COLO668 (cell line): ENCODE measurements around the gene PFN4.
"Not testable (repeated sequence)": the region's sequence is repeated elsewhere in the genome, so short reads cannot be mapped to it uniquely, and the experiment has no call there.

Experiments used
- DNase-seq: peaks from one replicate; lab custom pipeline; 2025; ENCODE audit not compliant: unreplicated experiment; lab: John Stamatoyannopoulos, UW

The PFN4 gene

GRCh38 chr2:24115057-24115456 lies 8.1 kb downstream of the PFN4 start:
- DNase-seq, result no peak

- DNase-seq, result no peak
Observed at GRCh38 chr2:24111407-24111901, 11.7 kb downstream of the PFN4 start.

DNA sequence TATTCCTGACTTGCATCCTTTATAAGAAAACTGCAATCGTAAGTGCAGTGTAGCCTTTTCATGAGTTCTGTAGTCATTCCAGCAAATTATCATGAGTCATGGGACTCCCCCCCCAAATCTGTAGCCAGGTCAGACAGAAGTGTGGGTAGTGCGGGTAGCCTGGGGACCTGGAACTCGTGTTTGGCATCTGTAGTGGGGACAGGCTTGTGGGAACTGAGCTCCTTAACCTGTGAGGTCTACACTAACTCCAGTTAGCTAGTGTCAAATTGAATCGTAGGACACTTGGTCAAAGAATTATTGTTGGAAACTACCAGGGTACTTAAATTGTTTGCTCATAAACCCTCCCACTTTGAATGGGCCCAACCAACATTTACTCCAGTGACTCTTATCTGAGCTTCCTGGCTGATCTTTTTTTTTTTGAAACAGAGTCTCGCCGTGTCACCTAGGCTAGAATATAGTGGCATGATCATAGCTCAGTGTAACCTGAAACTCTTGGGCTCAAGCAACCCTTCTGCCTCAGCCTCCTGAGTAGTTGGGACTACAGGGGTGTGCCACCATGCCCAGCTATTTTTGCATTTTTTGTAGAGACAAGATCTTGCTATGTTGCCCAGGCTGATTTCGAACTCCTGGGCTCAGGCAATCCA lies 12.4 kb downstream of the PFN4 start:
- no peak for DNase-seq

- not testable (repeated sequence) for DNase-seq
Observed at GRCh38 chr2:24109431-24109830, 13.7 kb downstream of the PFN4 start.

DNA sequence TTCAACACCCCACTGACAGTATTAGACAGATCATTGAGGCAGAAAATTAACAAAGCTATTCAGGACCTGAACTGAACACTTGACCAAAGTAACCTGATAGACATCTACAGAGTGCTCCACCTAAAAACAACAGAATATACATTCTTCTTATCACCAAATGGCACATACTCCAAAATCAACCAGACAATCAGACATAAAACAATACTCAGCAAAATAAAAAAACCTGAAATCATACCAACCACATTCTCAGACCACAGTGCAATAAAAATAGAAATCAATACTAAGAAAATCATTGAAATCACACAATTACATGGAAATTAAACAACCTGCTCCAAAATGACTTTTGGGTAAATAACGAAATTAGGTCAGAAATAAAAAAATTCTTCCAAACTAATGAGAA lies 15.8 kb downstream of the PFN4 start:
- no peak for DNase-seq

- no peak for DNase-seq
Observed at GRCh38 chr2:24106786-24107185, 16.3 kb downstream of the PFN4 start.

GRCh38 chr2:24105816-24106215 lies 17.3 kb downstream of the PFN4 start:
- DNase-seq, result no peak

DNA sequence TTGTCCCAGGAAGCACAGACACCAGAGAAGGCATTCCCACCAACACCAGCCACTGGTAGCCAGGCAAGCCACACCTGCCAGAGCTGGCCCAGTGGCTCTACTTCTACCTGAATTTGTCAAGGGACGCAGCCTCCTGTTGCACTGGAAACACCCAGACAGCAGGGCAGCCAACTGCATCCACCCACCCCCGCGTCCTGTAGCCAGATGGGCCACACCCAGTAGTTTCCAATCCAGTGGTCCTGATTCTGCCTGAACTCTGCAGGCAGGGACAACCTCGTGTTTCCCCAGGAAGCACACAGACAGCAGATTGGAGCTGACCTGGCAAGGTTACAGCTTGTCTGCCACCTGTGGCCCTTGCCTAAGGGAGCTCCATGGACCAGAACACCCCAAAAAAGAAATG lies 18.2 kb downstream of the PFN4 start:
- DNase-seq, result no peak

DNA sequence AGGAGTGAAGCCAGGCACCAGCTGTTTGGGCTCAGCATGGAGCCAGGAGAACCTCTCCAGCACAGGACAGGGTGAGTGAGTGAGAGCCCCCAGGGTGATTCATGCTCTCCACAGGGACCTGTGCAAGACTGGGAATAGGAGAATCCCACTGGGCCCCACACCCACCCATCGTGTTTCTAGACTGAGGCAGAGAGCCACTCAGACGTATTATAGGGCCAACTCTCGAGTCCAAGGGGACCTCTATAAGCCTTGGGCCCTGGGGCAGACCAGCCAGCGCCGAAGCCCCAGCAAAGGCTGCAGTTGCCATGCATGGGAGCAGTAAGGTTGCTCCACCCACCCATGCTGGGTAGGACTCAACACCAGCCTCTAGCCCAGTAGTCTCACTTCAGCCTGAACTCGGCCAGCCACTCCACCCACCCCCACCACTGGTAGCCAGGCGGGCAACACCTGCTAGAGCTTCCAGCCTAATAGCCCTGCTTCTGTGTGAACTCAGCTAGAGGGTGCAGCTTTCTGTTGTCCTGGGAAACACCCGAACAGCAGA lies 19.0 kb downstream of the PFN4 start:
- DNase-seq, result peak; percentile 39

- DNase-seq, result no peak
Observed at GRCh38 chr2:24102677-24103076, 20.5 kb downstream of the PFN4 start.

DNA sequence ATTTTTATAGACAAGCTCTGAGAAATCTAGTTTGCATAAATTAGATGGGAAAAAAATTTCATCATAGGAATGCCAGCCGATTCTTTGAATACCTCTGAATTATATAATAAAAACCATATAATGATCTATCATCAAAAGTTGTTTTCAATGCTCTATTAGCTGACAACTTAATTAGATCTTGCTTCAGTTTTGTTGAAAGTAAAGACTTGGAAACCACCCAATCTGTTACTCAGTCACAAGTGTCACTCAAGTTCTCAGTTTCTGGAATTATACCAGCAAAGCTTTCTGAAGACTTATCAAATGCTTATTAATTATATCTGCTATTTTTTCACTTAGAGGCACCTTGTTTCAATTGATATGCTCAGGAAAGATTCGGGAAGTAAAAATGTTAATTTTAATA lies 21.1 kb downstream of the PFN4 start:
- DNase-seq, result no peak

GRCh38 chr2:24100732-24101131 lies 22.4 kb downstream of the PFN4 start:
- DNase-seq, result not testable (repeated sequence)

DNA sequence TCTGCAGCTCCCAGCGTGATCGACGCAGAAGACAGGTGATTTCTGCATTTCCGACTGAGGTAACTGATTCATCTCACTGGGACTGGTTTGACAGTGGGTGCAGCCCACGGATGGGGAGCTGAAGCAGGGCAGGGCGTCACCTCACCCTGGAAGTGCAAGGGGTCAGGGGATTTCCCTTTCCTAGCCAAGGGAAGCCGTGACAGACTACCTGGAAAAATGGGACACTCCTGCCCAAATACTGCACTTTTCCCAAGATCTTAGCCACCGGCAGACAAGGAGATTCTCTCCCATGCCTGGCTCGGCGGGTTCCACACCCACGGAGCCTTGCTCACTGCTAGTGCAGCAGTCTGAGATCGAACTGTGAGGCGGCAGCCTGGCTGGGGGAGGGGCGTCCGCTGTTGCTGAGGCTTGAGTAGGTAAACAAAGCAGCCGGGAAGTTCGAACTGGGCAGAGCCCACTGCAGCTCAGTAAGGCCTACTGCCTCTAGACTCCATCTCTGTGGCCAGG lies 27.9 kb downstream of the PFN4 start:
- not testable (repeated sequence) for DNase-seq

DNA sequence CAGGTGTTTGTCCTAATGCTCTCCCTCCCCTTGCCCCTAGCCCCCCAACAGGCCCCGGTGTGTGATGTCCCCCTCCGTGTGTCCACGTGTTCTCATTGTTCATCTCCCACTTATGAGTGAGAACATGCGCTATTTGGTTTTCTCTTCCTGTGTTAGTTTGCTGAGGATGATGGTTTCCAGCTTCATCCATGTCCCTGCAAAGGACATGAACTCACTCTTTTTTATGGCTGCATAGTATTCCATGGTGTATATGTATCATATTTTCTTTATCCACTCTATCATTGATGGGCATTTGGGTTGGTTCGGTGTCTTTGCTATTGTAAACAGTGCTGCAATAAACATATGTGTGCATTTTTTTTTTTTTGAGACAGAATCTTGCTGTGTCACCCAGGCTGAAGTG lies 29.9 kb downstream of the PFN4 start:
- not testable (repeated sequence) for DNase-seq

DNA sequence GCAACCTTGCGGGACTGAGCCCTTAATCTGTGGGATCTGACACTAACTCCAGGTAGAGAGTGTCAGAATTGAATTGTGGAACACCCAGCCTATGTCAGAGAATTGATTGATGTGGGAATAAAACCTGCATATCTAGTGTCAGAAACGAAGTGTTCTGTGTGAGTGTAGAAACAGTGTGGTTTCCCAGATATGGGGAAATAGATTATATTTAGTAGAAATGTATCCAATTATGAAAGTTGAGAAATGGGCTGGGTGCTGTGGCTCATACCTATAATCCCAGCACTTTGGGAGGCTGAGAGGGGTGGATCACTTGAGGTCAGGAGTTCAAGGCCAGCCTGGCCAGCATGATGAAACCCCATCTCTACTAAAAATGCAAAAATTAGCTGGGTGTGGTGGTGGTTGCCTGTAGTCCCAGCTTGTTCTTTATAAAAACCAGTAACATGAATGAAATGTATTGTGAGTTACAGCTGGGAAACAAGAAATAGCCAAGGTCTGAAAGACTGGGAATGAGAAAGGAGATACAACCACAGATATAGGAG lies 34.2 kb downstream of the PFN4 start:
- DNase-seq, result no peak

DNA sequence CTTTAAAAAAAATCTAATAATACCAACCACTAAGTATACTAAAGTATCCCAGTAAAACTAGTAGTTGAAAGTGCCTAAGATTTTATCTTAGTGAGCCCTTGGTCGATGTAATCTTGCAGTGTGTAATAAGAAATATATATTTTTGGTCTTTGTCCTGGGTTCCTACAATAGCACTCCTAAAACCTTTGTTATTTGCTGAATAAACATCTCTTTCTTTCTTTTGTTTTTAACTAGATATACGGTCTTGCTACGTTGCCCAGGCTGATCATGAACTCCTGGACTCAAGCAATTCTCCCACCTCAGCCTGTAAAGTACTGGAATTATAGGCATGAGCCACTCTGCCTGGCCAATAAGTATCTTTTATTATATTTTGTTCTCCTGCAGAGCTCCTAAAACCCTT lies 36.1 kb downstream of the PFN4 start:
- DNase-seq, result no peak

DNA sequence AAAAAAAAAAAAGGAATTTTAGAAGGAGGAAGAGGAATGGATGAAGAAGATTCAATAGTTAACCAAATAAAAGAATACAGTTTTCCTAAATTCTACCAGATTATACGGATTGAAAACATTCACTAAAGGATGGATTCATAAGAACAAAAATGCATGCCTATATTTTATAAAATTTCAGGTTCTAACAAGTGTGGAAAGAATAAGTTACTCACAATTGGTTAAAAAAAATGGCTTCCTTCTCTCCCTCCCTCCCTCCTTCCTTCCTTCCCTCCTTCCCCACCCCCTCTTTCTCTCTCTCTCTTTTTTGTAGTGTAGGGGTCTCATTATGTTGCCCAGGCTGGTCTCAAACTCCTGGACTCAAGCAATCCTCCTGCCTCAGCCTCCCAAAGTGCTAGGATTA lies 36.9 kb downstream of the PFN4 start:
- no peak for DNase-seq

DNA sequence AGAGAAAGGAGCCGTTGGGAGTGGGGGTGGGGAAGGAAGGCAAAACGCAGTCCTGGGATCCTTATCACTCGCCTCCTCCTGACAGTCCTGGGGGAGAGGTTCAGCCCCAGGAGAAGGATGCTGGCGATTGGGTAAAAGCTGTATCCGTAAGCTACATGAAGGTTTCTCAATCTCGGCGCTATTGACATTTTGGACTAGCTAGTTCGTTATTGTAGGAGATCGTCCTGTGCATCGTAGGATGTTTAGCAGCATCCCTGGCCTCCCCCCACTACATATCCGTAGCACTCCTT lies 38.0 kb downstream of the PFN4 start:
- no peak for DNase-seq

DNA sequence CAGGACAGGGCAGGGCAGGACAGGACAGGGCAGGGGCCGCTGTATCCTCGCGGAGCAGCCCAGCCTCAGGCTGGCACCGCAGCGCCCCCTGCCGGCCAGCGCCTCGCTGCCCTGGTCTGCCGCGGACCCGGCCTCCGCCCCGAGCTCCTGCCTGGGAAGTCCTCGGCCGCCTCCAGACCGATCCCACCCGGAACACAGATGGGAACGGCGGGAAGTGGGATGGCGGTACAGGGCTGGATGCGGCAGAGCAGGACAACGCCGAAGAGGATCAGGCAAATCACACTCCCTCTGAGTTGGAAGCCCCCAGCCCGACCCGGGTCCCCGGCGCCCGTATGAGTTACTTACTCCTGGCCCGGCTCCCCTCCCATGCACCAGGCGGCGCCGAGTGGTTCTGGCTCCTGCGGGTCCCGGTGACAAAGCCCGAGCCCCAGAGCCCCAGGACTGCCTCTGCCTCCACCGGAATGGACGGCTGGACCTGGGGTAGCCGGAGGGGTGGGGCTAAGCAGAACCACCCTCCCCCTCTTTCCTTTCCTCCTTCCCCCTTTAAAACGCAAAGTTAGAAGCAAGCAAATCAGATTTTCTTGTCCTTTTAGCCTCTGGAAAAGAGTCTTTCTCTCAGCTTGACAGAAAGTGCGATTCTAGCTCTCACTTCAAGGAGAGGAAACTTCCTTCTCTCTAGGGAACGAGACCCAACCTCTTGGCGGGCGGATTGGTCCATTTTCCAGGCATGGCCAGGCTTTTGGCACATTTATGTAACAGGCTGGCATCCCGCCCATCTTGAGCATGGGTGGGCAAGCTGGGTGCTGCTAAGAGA lies 38.5 kb downstream of the PFN4 start, which contains the start of gene TP53I3:
TP53I3 (minus strand) TSS at position 449 of the 814 bp plus-strand sequence. CDS start 508 bp downstream, outside the sequence.
- peak; percentile 90 for DNase-seq

DNA sequence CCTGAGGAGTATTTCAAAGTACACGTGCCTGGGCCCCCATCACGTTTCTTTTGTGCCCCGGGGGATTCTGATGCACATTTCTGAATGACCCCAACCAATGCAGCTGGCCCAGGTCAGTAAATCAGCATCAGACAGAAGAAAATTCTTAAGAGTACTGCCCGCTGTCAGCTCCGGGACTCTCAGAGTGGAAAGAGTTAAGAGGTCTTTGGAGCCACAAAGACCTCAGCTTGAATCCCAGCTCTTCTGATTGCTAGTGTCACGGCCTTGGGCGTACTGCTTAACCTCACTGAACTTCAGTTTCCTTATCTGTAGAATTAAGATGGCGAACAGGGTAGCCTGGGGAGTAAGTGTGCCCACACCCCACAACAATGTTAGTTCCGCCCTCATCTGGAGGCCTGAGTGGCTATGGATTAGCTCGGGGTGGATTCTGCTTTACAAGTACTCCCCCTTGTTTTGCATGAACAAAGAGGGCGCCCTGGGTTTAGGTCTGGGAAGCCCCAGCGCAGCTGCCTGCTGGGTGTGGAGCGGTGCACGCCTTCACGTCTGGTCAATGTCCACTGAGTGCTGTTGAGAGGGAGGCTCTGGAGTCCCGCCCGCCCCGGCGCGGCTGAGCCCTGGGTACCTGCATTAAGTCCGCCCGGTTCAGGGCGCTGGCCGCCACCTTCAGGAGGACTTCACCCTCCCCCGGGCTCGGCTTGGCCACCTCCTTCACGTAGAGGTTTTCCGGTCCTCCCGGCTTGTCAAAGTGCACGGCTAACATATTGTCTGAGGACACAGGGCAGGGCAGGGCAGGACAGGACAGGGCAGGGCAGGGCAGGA lies 39.4 kb downstream of the PFN4 start:
- DNase-seq, result peak; percentile 87
